HepG2 (cell line): ENCODE data around the gene P3H4. TPM values are rescaled to one million over a fixed set of nuclear protein-coding genes. Genes with fewer than 3 reads are reported as not detected.

Experiments
- AKAP8 ChIP-seq: sonication (generic); formaldehyde crosslinking; IDR thresholded peaks from 2 replicates; pipeline ENCODE4 v1.5.1; 2020; ENCODE audit warnings: mild to moderate bottlenecking, missing genetic modification reagents
- ARNT2 ChIP-seq: sonication (generic); formaldehyde crosslinking; IDR thresholded peaks from 2 replicates; pipeline ENCODE4 v1.8.0; 2022; ENCODE audit warnings: mild to moderate bottlenecking, low read depth, missing genetic modification reagents, moderate library complexity
- BORCS8-MEF2B ChIP-seq: sonication (generic); formaldehyde crosslinking; IDR thresholded peaks from 2 replicates; pipeline ENCODE4 v1.8.0; 2022; ENCODE audit warnings: mild to moderate bottlenecking, missing genetic modification reagents
- ELF3 ChIP-seq: IDR thresholded peaks from 2 replicates; pipeline ENCODE4 v1.6.1; 2016; ENCODE audit warnings: missing genetic modification reagents, missing compliant biosample characterization
- FOXM1 ChIP-seq: sonication (generic); formaldehyde crosslinking; IDR thresholded peaks from 2 replicates; pipeline ENCODE4 v1.5.0; 2020; ENCODE audit warnings: missing genetic modification reagents
- KLF15 ChIP-seq: sonication (generic); formaldehyde crosslinking; IDR thresholded peaks from 2 replicates; pipeline ENCODE4 v1.8.1; 2023; ENCODE audit warnings: borderline replicate concordance, mild to moderate bottlenecking, inconsistent platforms, missing genetic modification reagents, mixed read lengths
- KMT2A ChIP-seq: sonication (generic); formaldehyde crosslinking; IDR thresholded peaks from 2 replicates; pipeline ENCODE4 v1.4.0; 2020; ENCODE audit warnings: missing genetic modification reagents
- POLR2AphosphoS2 ChIP-seq: IDR thresholded peaks from 2 replicates; pipeline ENCODE4 v1.6.1; 2011; ENCODE audit warnings: low read depth, low read length, improper control_type of control experiment
- RCOR2 ChIP-seq: IDR thresholded peaks from 2 replicates; pipeline ENCODE4 v1.6.1; 2016; ENCODE audit warnings: missing biosample characterization, missing genetic modification reagents
- SIX1 ChIP-seq: sonication (generic); formaldehyde crosslinking; IDR thresholded peaks from 2 replicates; pipeline ENCODE4 v1.4.0; 2020; ENCODE audit warnings: missing genetic modification reagents, borderline replicate concordance
- SOX13 ChIP-seq, 3 experiments: fragments of 450-650 bp in 1 of 3; sonication (generic) in 1 of 3; formaldehyde crosslinking in 1 of 3; IDR thresholded peaks in 2 of 3; conservative IDR thresholded peaks in 1 of 3; 2 replicates each; pipeline versions ENCODE4 v1.5.0 to v1.6.1; 2016 to 2020; ENCODE audit warnings: antibody characterized with exemption in 1 of 3, mild to moderate bottlenecking in 1 of 3, missing compliant biosample characterization in 1 of 3, missing genetic modification reagents in 1 of 3, moderate library complexity in 1 of 3
- ZNF296 ChIP-seq: sonication (generic); formaldehyde crosslinking; conservative IDR thresholded peaks from 2 replicates; pipeline ENCODE4 v1.5.0; 2020; ENCODE audit warnings: mild to moderate bottlenecking, missing genetic modification reagents
- ZNF317 ChIP-seq: sonication (generic); formaldehyde crosslinking; IDR thresholded peaks from 2 replicates; pipeline ENCODE4 v1.5.0; 2020; ENCODE audit warnings: mild to moderate bottlenecking, missing genetic modification reagents
- ZNF354B ChIP-seq: sonication (generic); formaldehyde crosslinking; IDR thresholded peaks from 2 replicates; pipeline ENCODE4 v1.8.0; 2022; ENCODE audit warnings: mild to moderate bottlenecking, missing genetic modification reagents
- ZNF562 ChIP-seq: sonication (generic); formaldehyde crosslinking; IDR thresholded peaks from 2 replicates; pipeline ENCODE4 v1.8.0; 2022; ENCODE audit warnings: missing genetic modification reagents, borderline replicate concordance
- ZNF577 ChIP-seq: sonication (generic); formaldehyde crosslinking; IDR thresholded peaks from 2 replicates; pipeline ENCODE4 v1.4.0; 2020; ENCODE audit warnings: mild to moderate bottlenecking, low read depth, missing genetic modification reagents, borderline replicate concordance
- polyA plus RNA-seq, 8 experiments: library from polyadenylated mRNA; depleted of rRNA in 3 of 8; stranded (reverse) in 7 of 8; unstranded in 1 of 8; fragments of >200 nt; fragmentation: Illumina TruSeq in 4 of 8; extraction: Trizol in 4 of 8; gene quantifications; 2 replicates each; pipeline versions ENCODE4 v1.2.1 to v1.2.3, GENCODE V29; 2011 to 2016; ENCODE audit warnings: low read depth in 4 of 8, missing spikeins in 1 of 8, mixed read lengths in 1 of 8; ENCODE audit not compliant: insufficient read depth in 1 of 8
- total RNA-seq, 5 experiments: library from RNA; depleted of rRNA; stranded (reverse); fragments of >200 nt; fragmentation: Illumina TruSeq; extraction: Trizol; gene quantifications; 2 replicates each; pipeline ENCODE4 v1.2.3, GENCODE V29; 2016; ENCODE audit warnings: low read depth in 1 of 5
- TF ChIP-seq, protein P1 (sequence below): sonication (generic); formaldehyde crosslinking; IDR thresholded peaks from 2 replicates; pipeline ENCODE4 v1.5.0; 2020; ENCODE audit warnings: mild to moderate bottlenecking, missing genetic modification reagents
- TF ChIP-seq, protein P2 (sequence below): sonication (generic); formaldehyde crosslinking; IDR thresholded peaks from 2 replicates; pipeline ENCODE4 v1.9.0; 2021; ENCODE audit warnings: missing genetic modification reagents, borderline replicate concordance
- TF ChIP-seq, protein P3 (sequence below): IDR thresholded peaks from 2 replicates; pipeline ENCODE4 v1.6.1; 2016
- TF ChIP-seq, protein P4 (sequence below): IDR thresholded peaks from 2 replicates; pipeline ENCODE4 v1.6.1; 2016; ENCODE audit warnings: missing genetic modification reagents, missing compliant biosample characterization

The P3H4 gene
- total and polyA plus RNA-seq, 2 of the 13 experiments (the other 11 are each of a cell fraction or from before 2014, with no cell fraction given): 37.1 to 50.6 TPM

DNA sequence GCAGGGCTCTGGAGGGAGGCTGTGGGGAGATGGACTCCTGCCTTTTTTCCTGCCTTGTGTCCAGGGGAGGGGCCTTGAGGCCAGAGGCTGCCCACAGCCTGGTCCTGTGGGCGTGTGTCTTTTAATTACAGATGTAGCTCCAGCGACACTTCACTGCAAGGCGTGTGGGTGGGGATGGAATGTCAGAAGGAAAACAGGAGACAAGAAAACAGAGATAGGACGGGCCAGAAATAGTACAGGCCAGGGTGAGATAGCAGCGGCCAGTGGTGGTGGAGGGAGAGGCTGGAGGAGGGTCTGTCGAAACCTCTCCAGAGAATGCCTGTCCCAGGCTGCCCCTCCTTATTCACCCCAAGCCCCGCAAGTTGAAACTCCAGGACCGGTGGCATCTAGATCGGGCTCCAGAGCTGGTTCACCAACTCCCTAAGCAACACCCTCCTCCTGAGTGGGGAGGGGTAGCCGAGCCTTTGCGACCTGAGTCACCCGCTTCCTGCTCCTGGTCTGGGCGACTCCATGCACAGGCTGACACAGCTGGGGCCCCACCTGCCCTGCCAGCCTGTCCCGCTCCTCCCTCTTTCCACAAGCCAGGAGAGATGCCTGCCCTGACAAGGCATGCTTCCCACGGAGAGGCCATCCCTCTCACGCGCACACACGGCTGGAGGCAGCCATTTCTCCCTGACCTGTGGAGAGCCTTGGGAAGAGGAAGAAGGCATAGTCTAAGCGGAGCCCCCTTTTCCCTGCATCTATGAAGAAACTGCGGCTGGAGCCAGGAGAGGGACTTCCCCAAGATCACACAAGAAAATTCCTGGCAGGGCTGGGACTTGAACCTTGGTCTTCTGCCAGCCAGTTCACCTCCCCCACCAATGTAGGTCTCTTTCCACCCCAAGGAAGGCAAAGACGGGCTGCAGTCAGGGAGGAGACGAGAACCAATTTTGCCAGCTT lies 18.6 kb downstream of the P3H4 start (continued):
- TF ChIP-seq, protein P1, sequence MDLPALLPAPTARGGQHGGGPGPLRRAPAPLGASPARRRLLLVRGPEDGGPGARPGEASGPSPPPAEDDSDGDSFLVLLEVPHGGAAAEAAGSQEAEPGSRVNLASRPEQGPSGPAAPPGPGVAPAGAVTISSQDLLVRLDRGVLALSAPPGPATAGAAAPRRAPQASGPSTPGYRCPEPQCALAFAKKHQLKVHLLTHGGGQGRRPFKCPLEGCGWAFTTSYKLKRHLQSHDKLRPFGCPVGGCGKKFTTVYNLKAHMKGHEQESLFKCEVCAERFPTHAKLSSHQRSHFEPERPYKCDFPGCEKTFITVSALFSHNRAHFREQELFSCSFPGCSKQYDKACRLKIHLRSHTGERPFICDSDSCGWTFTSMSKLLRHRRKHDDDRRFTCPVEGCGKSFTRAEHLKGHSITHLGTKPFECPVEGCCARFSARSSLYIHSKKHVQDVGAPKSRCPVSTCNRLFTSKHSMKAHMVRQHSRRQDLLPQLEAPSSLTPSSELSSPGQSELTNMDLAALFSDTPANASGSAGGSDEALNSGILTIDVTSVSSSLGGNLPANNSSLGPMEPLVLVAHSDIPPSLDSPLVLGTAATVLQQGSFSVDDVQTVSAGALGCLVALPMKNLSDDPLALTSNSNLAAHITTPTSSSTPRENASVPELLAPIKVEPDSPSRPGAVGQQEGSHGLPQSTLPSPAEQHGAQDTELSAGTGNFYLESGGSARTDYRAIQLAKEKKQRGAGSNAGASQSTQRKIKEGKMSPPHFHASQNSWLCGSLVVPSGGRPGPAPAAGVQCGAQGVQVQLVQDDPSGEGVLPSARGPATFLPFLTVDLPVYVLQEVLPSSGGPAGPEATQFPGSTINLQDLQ (CRISPR knock-in tag): peak; percentile 53; the same call in 1 of the 2 replicates
- 0 out of 2 replicates have a peak, but pooled peaks have one; percentile 11 for TF ChIP-seq BORCS8-MEF2B (CRISPR knock-in tag)
- no peak for TF ChIP-seq ZNF562 (CRISPR knock-in tag)
- TF ChIP-seq KLF15 (CRISPR knock-in tag): no peak
- no peak for TF ChIP-seq RCOR2
- TF ChIP-seq ZNF577 (CRISPR knock-in tag): no peak
- TF ChIP-seq ZNF296 (CRISPR knock-in tag): no peak
- no peak for TF ChIP-seq ZNF354B (CRISPR knock-in tag)
- TF ChIP-seq AKAP8 (CRISPR knock-in tag): 0 out of 2 replicates have a peak, but pooled peaks have one; percentile 40
- TF ChIP-seq, protein P2, sequence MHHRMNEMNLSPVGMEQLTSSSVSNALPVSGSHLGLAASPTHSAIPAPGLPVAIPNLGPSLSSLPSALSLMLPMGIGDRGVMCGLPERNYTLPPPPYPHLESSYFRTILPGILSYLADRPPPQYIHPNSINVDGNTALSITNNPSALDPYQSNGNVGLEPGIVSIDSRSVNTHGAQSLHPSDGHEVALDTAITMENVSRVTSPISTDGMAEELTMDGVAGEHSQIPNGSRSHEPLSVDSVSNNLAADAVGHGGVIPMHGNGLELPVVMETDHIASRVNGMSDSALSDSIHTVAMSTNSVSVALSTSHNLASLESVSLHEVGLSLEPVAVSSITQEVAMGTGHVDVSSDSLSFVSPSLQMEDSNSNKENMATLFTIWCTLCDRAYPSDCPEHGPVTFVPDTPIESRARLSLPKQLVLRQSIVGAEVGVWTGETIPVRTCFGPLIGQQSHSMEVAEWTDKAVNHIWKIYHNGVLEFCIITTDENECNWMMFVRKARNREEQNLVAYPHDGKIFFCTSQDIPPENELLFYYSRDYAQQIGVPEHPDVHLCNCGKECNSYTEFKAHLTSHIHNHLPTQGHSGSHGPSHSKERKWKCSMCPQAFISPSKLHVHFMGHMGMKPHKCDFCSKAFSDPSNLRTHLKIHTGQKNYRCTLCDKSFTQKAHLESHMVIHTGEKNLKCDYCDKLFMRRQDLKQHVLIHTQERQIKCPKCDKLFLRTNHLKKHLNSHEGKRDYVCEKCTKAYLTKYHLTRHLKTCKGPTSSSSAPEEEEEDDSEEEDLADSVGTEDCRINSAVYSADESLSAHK: no peak
- 0 out of 2 replicates have a peak, but pooled peaks have one; percentile 18 for TF ChIP-seq ARNT2 (CRISPR knock-in tag)
- TF ChIP-seq FOXM1 (CRISPR knock-in tag): no peak
- TF ChIP-seq SOX13 (IDR thresholded peaks at IDR 0.05): no peak
- no peak for TF ChIP-seq SOX13 (CRISPR knock-in tag; conservative IDR thresholded peaks at IDR 0.05 in 1 of 2, IDR thresholded peaks at IDR 0.05 in 1 of 2)
- TF ChIP-seq POLR2AphosphoS2: no peak
- TF ChIP-seq ZNF317 (CRISPR knock-in tag): 0 out of 2 replicates have a peak, but pooled peaks have one; percentile 2
- TF ChIP-seq, protein P3, sequence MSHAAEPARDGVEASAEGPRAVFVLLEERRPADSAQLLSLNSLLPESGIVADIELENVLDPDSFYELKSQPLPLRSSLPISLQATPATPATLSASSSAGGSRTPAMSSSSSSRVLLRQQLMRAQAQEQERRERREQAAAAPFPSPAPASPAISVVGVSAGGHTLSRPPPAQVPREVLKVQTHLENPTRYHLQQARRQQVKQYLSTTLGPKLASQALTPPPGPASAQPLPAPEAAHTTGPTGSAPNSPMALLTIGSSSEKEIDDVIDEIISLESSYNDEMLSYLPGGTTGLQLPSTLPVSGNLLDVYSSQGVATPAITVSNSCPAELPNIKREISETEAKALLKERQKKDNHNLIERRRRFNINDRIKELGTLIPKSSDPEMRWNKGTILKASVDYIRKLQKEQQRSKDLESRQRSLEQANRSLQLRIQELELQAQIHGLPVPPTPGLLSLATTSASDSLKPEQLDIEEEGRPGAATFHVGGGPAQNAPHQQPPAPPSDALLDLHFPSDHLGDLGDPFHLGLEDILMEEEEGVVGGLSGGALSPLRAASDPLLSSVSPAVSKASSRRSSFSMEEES: no peak
- peak; percentile 46; the same call in 1 of the 2 replicates for TF ChIP-seq ELF3 (CRISPR knock-in tag)
- TF ChIP-seq KMT2A (CRISPR knock-in tag): no peak
- TF ChIP-seq, protein P4, sequence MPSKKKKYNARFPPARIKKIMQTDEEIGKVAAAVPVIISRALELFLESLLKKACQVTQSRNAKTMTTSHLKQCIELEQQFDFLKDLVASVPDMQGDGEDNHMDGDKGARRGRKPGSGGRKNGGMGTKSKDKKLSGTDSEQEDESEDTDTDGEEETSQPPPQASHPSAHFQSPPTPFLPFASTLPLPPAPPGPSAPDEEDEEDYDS (CRISPR knock-in tag): no peak; the same call in none of the 2 replicates
- no peak for TF ChIP-seq SIX1
